ENCODE data around the gene GAB2. TPM values are rescaled to one million over a fixed set of nuclear protein-coding genes. Genes with fewer than 3 reads are reported as not detected.

The GAB2 gene
- total RNA-seq, 1 experiment from 2014 or later = 3.3 TPM

DNA sequence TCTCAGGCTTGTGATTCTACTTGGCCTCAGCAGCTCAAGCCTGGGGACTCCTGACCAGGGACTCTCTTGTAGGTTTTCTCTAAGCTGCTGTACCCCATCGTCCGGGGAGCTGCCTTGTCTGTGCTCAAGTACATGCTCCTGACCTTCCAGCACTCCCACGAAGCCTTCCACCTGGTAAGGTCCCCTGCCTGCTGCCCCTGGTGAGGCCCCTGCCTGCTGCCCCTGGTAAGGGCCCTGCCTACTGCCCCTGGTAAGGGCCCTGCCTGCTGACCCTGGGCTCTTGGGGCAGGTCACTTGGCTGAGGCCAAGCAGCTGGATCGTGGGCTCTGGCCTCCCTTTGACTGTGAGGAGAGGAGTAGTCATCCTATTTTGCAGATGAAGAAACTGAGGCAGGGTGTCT is 217.6 kb downstream of the GAB2 start:
- no peak overlapping the region for H2AFZ ChIP-seq (ENCODE audit: low read length)
- H3K23me2 ChIP-seq (ENCODE audit: insufficient read length, low read depth, low read length, poor library complexity, severe bottlenecking) = no peaks in the 10 kb centered on the region
- no peak overlapping the region for H3K4ac ChIP-seq (ENCODE audit: low read depth, low read length)
- H3K9ac ChIP-seq (ENCODE audit: extremely low read depth, insufficient read length, low read length) = no peak overlapping the region
- TF ChIP-seq, protein P1, sequence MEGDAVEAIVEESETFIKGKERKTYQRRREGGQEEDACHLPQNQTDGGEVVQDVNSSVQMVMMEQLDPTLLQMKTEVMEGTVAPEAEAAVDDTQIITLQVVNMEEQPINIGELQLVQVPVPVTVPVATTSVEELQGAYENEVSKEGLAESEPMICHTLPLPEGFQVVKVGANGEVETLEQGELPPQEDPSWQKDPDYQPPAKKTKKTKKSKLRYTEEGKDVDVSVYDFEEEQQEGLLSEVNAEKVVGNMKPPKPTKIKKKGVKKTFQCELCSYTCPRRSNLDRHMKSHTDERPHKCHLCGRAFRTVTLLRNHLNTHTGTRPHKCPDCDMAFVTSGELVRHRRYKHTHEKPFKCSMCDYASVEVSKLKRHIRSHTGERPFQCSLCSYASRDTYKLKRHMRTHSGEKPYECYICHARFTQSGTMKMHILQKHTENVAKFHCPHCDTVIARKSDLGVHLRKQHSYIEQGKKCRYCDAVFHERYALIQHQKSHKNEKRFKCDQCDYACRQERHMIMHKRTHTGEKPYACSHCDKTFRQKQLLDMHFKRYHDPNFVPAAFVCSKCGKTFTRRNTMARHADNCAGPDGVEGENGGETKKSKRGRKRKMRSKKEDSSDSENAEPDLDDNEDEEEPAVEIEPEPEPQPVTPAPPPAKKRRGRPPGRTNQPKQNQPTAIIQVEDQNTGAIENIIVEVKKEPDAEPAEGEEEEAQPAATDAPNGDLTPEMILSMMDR (conservative IDR thresholded peaks at IDR 0.05) = no peak
- no peak for DNase-seq
- no peak overlapping the region for H4K91ac ChIP-seq (ENCODE audit: insufficient read length, low read depth, low read length)
- no peak overlapping the region for H2BK120ac ChIP-seq (ENCODE audit: low read depth, low read length, poor library complexity, severe bottlenecking)
- H2BK15ac ChIP-seq (ENCODE audit: low read depth, low read length) = no peak overlapping the region
- H2BK20ac ChIP-seq (ENCODE audit: low read depth, low read length, poor library complexity, severe bottlenecking) = no peak overlapping the region
- H3K79me2 ChIP-seq (ENCODE audit: insufficient read depth, low read length) = no peaks in the 10 kb centered on the region
- no peaks in the 10 kb centered on the region for H4K20me1 ChIP-seq (ENCODE audit: control insufficient read depth, insufficient read depth, insufficient read length)
- H3K4me2 ChIP-seq (ENCODE audit: insufficient read depth, insufficient read length, low read length) = no peak overlapping the region
- H3K9me3 ChIP-seq (ENCODE audit: control insufficient read depth, low read depth, low read length) = no peaks in the 10 kb centered on the region
- H3K27me3 Mint-ChIP-seq (ENCODE audit: low read depth) = no peaks in the 10 kb centered on the region
- no CpG with 5 or more reads among the region's 4 CpGs for WGBS (ENCODE audit: extremely low coverage, insufficient read length, low lambda C conversion rate)
- no peaks in the 10 kb centered on the region for H3K9me3 Mint-ChIP-seq
- no peak overlapping the region for H3T11ph ChIP-seq (ENCODE audit: low read length)
- H2BK12ac ChIP-seq (ENCODE audit: insufficient read length, low read depth, low read length) = no peak overlapping the region
- no peak overlapping the region for H3K23ac ChIP-seq (ENCODE audit: insufficient read length, low read depth, low read length)
- no peak overlapping the region for H2BK5ac ChIP-seq (ENCODE audit: insufficient read length, low read length)
- H3K36me3 Mint-ChIP-seq (ENCODE audit: insufficient read depth in 1 of 3, low read depth in 3 of 3) = peaks cover 0 to 10% (median 0%) of the 10 kb centered on the region in 3 experiments; a peak in 4 of 7 replicates
- H3K4me1 Mint-ChIP-seq = peaks cover 8 to 14% of the 10 kb centered on the region in 2 experiments
- H4K8ac ChIP-seq (replicated peaks; ENCODE audit: insufficient read length, low read depth, low read length) = no peak overlapping the region
- no peak overlapping the region for H3K27ac ChIP-seq (ENCODE audit: insufficient read length, low read depth, low read length)
- no peaks in the 10 kb centered on the region for H3K27me3 ChIP-seq (ENCODE audit: insufficient read depth, low read length)
- no peak overlapping the region for H3K56ac ChIP-seq (ENCODE audit: insufficient read length, low read depth, low read length)
- no peak overlapping the region for H3K4me3 Mint-ChIP-seq
- H3K4me1 ChIP-seq (ENCODE audit: insufficient read depth, low read length) = no peaks in the 10 kb centered on the region
- H3K18ac ChIP-seq (ENCODE audit: insufficient read length, low read depth, low read length) = no peak overlapping the region
- H3K27ac Mint-ChIP-seq = no peak overlapping the region
- no peak overlapping the region for H3K14ac ChIP-seq (ENCODE audit: insufficient read depth, low read length)
- no peak overlapping the region for H4K5ac ChIP-seq (ENCODE audit: insufficient read length, low read depth, low read length)
- H2AK5ac ChIP-seq (ENCODE audit: insufficient read length, low read length) = no peak overlapping the region
- H3K79me1 ChIP-seq (ENCODE audit: insufficient read depth, low read depth, low read length, poor library complexity, severe bottlenecking) = no peaks in the 10 kb centered on the region

Data from H9 (cell line).